Right renal pelvis (tissue), 4 donors: Measurements from ENCODE around the gene PSMD2. TPM values are rescaled to one million over a fixed set of nuclear protein-coding genes. Genes with fewer than 3 reads are reported as not detected.
"Not testable (repeated sequence)": the region's sequence is repeated elsewhere in the genome, so short reads cannot be mapped to it uniquely, and the experiment has no call there.

Experiments
- DNase-seq, 4 donors: peaks; one replicate each; pipeline ENCODE4 v3.0.0-alpha.2; 2013; ENCODE audit warnings: low read depth in 4 of 4, low spot score in 3 of 4, missing footprints in 1 of 4
- polyA plus RNA-seq, 4 donors: library from polyadenylated mRNA; unstranded; fragments of 120-200 nt; gene quantifications; one replicate each; pipeline ENCODE4 v1.2.1, GENCODE V29; 2013; ENCODE audit not compliant: insufficient read length in 4 of 4

PSMD2 gene
- polyA plus RNA-seq, result 100 to 1,000 TPM; 189 to 213 (median 207) TPM

GRCh38 chr3:184298759-184299487, at the start of gene PSMD2:
PSMD2 (plus strand) TSS chr3:184299241; CDS start chr3:184299267, 26 bp downstream.
- peak; percentile 93 to 96 (median 94) for DNase-seq

DNA sequence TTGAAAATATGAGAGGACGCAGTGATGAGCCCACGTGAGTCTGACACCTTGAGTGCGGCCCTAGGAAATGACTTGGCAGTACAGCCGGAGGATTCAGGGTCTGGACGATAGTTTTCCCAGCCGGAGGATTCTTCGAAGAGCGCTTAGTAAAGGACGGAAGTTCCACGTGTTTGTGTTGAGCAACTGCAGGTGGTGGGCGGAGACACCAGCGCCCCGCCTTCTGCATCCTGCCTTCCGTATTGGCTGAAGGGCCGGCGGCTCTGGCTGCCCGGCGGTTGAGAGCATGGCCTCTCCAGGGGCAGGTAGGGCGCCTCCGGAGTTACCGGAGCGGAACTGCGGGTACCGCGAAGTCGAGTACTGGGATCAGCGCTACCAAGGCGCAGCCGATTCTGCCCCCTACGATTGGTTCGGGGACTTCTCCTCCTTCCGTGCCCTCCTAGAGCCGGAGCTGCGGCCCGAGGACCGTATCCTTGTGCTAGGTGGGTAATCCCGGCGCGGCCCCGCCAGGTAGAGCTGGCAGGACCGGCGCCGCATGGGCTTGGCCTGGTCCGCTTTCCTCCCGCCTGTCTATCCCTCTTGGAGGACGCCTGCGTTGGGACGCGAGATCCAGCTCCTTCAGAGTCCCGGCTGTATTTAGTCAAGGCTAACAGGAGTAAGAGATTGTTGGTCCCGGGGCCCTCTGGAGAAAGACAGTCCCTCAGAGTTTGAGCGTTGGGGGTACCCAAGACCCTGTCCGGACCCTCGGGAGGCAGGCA, 49.5 kb upstream of the PSMD2 start, which contains the start of gene EEF1AKMT4:
TSS of gene EEF1AKMT4 (plus strand) at position 261 of the 755 bp plus-strand sequence. CDS start at position 284, 23 bp downstream.
- peak; percentile 83 to 88 (median 85) for DNase-seq

- peak in 3 of 4 donors; percentile 59 to 73 (median 72) for DNase-seq
Observed at GRCh38 chr3:184250167-184250828, 48.7 kb upstream of the PSMD2 start.

GRCh38 chr3:184255291-184256039, 43.6 kb upstream of the PSMD2 start:
- DNase-seq, result no peak

DNA sequence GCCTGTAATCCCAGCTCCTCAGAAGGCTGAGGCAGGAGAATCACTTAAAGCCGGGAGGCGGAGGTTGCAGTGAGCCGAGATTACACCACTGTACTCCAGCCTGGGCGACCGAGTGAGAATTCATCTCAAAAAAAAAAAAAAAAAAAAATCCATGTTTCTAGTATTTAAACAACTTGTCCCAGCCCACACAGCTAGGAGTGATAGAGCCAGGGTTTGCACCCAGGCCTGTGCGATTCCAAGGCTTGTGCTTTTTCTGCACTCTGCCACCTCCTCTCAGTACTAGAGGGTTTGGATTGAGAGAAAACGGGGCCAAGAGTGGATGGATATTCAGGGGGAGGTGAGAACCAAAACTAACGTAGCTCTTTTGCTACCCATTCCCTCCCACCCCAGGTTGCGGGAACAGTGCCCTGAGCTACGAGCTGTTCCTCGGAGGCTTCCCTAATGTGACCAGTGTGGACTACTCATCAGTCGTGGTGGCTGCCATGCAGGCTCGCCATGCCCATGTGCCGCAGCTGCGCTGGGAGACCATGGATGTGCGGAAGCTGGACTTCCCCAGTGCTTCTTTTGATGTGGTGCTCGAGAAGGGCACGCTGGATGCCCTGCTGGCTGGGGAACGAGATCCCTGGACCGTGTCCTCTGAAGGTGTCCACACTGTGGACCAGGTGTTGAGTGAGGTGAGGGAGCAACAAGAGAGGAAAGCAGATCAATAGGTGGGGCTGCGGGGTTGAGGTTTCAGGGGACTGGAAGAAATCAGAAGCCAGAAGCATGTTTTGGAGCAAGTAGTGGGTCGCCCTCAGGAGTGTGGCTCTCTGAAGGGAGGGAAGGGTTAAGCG, 41.7 kb upstream of the PSMD2 start:
- DNase-seq, result no peak

GRCh38 chr3:184258926-184259325, 40.1 kb upstream of the PSMD2 start:
- DNase-seq, result no peak

DNA sequence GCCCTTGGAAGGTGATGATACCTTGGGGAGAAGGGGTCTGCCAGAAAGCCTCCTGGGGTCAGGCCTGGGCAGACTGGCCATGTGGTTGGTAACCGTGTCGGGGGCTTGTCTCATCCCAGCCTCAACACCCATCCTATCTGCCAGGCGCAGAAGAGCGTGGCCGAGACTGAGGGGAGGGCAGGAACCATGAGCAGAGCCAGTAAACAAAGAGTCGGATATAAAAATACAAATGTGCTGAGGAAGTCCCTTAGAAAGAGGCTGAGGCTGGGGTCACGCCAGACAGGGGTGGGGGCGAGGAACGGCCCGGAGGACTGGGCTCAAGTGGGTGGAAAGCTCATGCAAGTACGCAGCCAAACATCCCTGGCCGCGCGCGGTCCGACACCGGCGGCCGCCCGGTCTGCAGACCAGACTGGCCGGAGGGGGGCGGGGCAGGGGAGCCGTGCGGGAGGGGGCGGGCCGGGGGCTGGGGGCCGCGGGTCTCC, 39.6 kb upstream of the PSMD2 start:
- no peak for DNase-seq

- no peak for DNase-seq
Observed at GRCh38 chr3:184259878-184260723, 38.9 kb upstream of the PSMD2 start.

GRCh38 chr3:184260724-184261269, 38.2 kb upstream of the PSMD2 start:
- DNase-seq, result no peak

GRCh38 chr3:184261270-184261853, 37.7 kb upstream of the PSMD2 start, which contains the start of gene CAMK2N2:
CAMK2N2 (minus strand) TSS chr3:184261553; CDS start chr3:184261285, 268 bp downstream.
- DNase-seq, result no peak

- DNase-seq, result no peak
Observed at GRCh38 chr3:184261854-184262763, 36.9 kb upstream of the PSMD2 start.

DNA sequence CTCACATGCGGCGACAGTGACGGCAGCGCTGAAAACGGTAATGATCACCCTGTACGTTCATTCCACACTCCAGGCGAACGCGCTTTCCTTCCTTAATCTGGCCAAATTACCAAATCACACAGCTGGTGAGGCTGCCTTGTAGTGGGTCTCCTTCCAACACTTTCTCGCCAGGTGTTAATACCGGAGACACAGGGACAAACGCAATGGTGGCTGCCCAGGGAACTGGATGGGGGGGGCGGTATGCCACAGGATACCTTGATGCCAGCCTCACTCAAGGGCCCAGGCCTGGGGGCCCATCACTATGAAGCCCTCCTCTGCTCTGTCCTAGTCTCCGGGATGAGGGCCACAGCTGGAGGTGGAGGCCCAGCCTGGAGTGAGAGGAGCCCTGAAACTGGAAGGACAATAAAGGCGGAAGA, 36.3 kb upstream of the PSMD2 start:
- DNase-seq, result no peak

DNA sequence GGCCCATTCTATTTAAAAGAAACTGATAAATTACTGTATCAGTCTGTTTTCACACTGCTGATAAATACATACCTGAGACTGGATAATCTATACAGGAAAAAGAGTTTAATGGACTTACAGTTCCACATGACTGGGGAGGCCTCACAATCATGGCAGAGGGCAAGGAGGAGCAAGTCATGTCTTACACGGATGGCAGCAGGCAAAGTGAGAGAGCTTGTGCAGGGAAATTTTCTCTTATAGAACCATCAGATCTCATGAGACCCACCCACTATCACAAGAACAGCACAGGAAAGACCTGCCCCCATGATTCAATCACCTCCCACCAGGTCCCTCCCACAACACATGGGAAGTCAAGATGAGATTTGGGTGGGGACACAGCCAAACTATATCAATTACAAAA, 31.8 kb upstream of the PSMD2 start:
- not testable (repeated sequence) for DNase-seq

- DNase-seq, result no peak
Observed at GRCh38 chr3:184272269-184272668, 26.8 kb upstream of the PSMD2 start.

- no peak for DNase-seq
Observed at GRCh38 chr3:184275381-184275701, 23.7 kb upstream of the PSMD2 start.

GRCh38 chr3:184275961-184276910, 22.8 kb upstream of the PSMD2 start, which contains the start of gene ECE2:
ECE2 (plus strand) TSS chr3:184276022; CDS start chr3:184276154, 132 bp downstream.
- no peak for DNase-seq
